SK-N-MC (cell line): ENCODE results near the gene RSPH6A.

Experiments
- EZH2 ChIP-seq: fragments of 200-600 bp; sonication (generic); IDR thresholded peaks from one replicate; pipeline ENCODE4 v1.6.1; 2017; ENCODE audit warnings: antibody characterized with exemption
- POLR2AphosphoS5 ChIP-seq: IDR thresholded peaks from 2 replicates; pipeline ENCODE4 v1.6.1; 2012; ENCODE audit warnings: mild to moderate bottlenecking, low read depth, low read length, borderline replicate concordance

- TF ChIP-seq POLR2AphosphoS5 (no peak), EZH2 (no peak)
Measured at GRCh38 chr19:45801603-45802175, 13.4 kb downstream of the RSPH6A start.
